Calu3 (cell line): ENCODE measurements around the gene TNNT1. TPM values are rescaled to one million over a fixed set of nuclear protein-coding genes. Genes with fewer than 3 reads are reported as not detected.
A peak's percentile ranks its signal among the peaks of the same experiment; 100 is the strongest.
"Not testable (repeated sequence)": the region's sequence is repeated elsewhere in the genome, so short reads cannot be mapped to it uniquely, and the experiment has no call there.

ENCODE experiments used
- BruUV-seq: library from RNA; stranded (reverse); fragments of 400-500 nt; replicated peaks from 2 replicates; lab custom pipeline; 2021; lab: Mats Ljungman, UMichigan
- CTCF ChIA-PET: fragments of 300-600 bp; sonication (Branson Sonifier 250); formaldehyde crosslinking; loops from one replicate; lab custom pipeline; 2022; ENCODE audit warnings: antibody characterized with exemption; lab: Charles Lee
- DNase-seq: peaks from one replicate; pipeline ENCODE4 v3.0.0; 2022
- H3K27ac Mint-ChIP-seq: one replicate; pipeline ENCODE4 v1.8.0; 2022; ENCODE audit warnings: mixed read lengths; ENCODE audit not compliant: unreplicated experiment
- H3K27me3 Mint-ChIP-seq: one replicate; pipeline ENCODE4 v1.8.0; 2022; ENCODE audit warnings: mixed read lengths; ENCODE audit not compliant: unreplicated experiment
- H3K36me3 Mint-ChIP-seq: one replicate; pipeline ENCODE4 v1.8.0; 2022; ENCODE audit warnings: mild to moderate bottlenecking, moderate library complexity, mixed read lengths; ENCODE audit not compliant: insufficient read depth, unreplicated experiment
- H3K4me1 Mint-ChIP-seq: one replicate; pipeline ENCODE4 v1.8.0; 2022; ENCODE audit warnings: mild to moderate bottlenecking, low read depth, mixed read lengths; ENCODE audit not compliant: unreplicated experiment
- H3K4me3 Mint-ChIP-seq: one replicate; pipeline ENCODE4 v1.8.0; 2022; ENCODE audit warnings: mild to moderate bottlenecking, low read depth, moderate library complexity, mixed read lengths; ENCODE audit not compliant: unreplicated experiment
- H3K9me3 Mint-ChIP-seq: one replicate; pipeline ENCODE4 v1.8.0; 2022; ENCODE audit warnings: low read depth, mixed read lengths; ENCODE audit not compliant: unreplicated experiment
- intact Hi-C: fragments of 100-400 bp; cut with micrococcal nuclease; formaldehyde crosslinking; loops from one replicate; pipeline ENCODE4 v1.10.0; 2022; ENCODE audit not compliant: unreplicated experiment
- total RNA-seq: library from RNA; stranded (reverse); gene quantifications from 2 replicates; pipeline ENCODE4 v1.2.3, GENCODE V29; 2022
- TF ChIP-seq, protein P1 (sequence below): fragments of 200-600 bp; IDR thresholded peaks from one replicate; pipeline ENCODE4 v1.8.0; 2022; ENCODE audit warnings: antibody characterized with exemption; ENCODE audit not compliant: unreplicated experiment

TNNT1 gene
- total RNA-seq, 1 experiment from 2014 or later: 48.8 TPM

DNA sequence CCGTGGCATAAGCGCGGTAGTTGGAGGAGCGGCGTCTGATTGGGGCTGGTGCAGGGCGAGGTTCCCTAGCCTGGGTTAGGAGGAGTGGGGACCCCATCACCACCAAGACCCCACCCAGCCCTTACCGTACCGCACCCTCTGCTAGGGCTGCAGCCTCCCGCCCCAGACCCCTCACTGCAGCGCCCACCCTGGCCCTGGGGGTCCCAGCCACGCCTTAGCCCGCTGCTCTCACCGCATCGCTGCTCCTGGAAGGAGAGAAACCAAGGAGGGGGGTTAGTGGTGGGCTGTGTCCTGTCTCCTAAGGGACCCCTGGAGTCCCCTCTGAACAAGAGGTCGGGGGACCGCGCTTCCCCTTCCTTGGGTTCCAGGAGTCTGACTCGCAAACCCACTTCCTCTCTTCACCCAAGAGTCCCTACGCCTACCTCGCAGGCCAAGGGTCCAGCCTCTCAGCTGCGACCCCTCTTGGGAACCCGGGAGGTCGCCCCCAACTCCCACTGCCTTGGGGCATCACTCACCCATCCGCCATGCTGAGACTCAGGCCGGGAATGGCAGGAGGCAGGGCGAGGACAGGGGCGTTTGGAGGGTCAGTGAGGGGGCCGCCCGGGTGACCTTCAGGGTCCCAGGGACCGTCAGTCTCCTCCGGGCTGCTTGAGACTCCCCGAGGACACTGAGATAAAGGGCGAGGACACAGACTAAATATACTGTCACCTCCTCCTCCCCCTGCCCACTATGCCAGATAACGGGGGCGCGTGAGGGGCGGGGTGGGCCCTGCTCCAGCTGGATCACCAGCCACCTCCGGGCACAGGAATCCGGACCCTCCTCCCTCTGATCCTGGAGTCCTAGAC is 8.3 kb upstream of the TNNT1 start, which contains the start of gene TNNI3:
TNNI3 (minus strand) TSS at position 669 of the 845 bp plus-strand sequence; CDS start at position 526, 143 bp downstream.
- Mint-ChIP-seq H3K4me3 (peak within 1 kb of the TSS; percentile 55), H3K27me3 (peaks cover 29% of the 10 kb centered on the region), H3K4me1 (peaks cover 24% of the 10 kb centered on the region), H3K27ac (no peak within 1 kb of the TSS), H3K36me3 (peaks cover 41% of the 10 kb centered on the region), H3K9me3 (no peaks in the 10 kb centered on the region)
- intact Hi-C loops: no loop called here
- CTCF ChIA-PET: interaction anchor here (0.6 to 1.0 kb wide), 2 partner anchors 8 to 11 kb away, joined by 3 read pairs; no protein-coding TSS in a partner anchor
- no TSS peak for BruUV-seq
- TF ChIP-seq, protein P1, sequence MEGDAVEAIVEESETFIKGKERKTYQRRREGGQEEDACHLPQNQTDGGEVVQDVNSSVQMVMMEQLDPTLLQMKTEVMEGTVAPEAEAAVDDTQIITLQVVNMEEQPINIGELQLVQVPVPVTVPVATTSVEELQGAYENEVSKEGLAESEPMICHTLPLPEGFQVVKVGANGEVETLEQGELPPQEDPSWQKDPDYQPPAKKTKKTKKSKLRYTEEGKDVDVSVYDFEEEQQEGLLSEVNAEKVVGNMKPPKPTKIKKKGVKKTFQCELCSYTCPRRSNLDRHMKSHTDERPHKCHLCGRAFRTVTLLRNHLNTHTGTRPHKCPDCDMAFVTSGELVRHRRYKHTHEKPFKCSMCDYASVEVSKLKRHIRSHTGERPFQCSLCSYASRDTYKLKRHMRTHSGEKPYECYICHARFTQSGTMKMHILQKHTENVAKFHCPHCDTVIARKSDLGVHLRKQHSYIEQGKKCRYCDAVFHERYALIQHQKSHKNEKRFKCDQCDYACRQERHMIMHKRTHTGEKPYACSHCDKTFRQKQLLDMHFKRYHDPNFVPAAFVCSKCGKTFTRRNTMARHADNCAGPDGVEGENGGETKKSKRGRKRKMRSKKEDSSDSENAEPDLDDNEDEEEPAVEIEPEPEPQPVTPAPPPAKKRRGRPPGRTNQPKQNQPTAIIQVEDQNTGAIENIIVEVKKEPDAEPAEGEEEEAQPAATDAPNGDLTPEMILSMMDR: no peak
- DNase-seq: no peak

DNA sequence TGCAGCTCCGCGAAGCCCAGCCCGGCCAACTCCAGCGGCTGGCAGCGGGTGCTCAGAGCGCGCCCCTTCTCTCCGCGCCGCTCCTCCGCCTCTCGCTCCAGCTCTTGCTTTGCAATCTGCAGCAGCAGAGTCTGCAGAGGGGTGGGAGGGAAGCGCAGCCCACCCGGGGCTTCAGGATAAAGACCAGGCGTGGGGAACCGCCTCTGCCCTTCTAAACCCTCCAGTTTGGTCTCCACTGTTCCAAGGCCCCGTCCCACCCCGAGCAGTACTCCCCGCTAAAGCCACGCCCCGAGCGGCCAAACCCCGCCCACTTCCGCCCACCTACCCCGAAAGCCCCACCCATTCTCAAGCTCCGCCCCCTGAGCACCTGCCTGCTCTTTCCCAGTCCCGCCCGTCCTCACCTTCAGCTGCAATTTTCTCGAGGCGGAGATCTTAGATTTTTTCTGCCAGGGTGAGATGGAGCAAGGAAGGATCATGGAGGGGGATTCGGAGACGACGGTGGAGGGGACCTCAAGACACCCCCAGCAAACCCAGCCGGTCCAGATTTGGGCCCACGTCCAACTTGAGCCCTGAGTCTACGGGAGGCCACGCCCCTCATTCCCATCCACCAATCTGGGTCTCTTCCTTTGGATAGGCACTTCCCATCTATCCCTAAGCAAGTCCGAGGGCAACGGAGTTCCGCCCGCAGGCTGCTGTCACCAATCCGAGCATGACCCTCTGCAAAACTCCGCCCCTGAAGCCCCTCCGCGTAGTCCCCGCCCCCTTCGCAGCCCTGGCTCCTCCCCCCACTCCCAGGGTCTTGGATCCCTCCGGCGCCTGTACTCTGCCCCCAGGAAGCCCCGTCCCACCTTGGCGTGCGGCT is 7.4 kb upstream of the TNNT1 start:
- peak overlapping the region; percentile 55 for H3K4me3 Mint-ChIP-seq
- CTCF ChIA-PET: interaction anchor here (0.6 to 1.2 kb wide), 6 partner anchors 10 to 621 kb away, joined by 3 to 9 read pairs (median 3); partner anchors contain the start of gene DNAAF3
- TF ChIP-seq, protein P1: no peak
- peaks cover 24% of the 10 kb centered on the region for H3K4me1 Mint-ChIP-seq
- intact Hi-C loops: no loop called here
- H3K27me3 Mint-ChIP-seq: peaks cover 29% of the 10 kb centered on the region
- H3K27ac Mint-ChIP-seq: no peak overlapping the region
- no peaks in the 10 kb centered on the region for H3K9me3 Mint-ChIP-seq
- DNase-seq: peak; percentile 83
- no TSS peak for BruUV-seq
- H3K36me3 Mint-ChIP-seq: peaks cover 41% of the 10 kb centered on the region

DNA sequence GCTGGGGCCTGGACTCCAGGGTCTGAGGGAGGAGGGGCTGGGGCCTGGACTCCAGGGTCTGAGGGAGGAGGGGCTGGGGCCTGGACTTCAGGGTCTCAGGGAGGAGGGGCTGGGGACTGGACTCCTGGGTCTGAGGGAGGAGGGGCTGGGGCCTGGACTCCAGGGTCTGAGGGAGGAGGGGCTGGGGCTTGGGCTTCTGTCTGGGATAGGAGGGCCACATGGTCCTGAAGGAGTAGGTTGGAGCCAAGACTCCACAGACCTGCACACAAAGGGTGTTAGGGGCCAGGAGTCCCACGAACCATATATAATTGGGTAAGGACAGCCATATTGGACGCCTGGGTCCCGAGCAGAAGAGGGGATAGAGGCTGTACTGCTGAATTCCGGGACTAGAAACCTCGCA is 6.8 kb upstream of the TNNT1 start:
- DNase-seq, intact Hi-C loops, H3K27ac Mint-ChIP-seq, BruUV-seq, H3K9me3 Mint-ChIP-seq: not testable (repeated sequence)
- Mint-ChIP-seq H3K4me3 (peak overlapping the region; percentile 55), H3K27me3 (peaks cover 33% of the 10 kb centered on the region), H3K36me3 (peaks cover 40% of the 10 kb centered on the region), H3K4me1 (peaks cover 24% of the 10 kb centered on the region)
- CTCF ChIA-PET: interaction anchor here (1.0 to 1.2 kb wide), 2 partner anchors 11 to 15 kb away, joined by 3 to 4 read pairs; partner anchors contain the start of gene DNAAF3

DNA sequence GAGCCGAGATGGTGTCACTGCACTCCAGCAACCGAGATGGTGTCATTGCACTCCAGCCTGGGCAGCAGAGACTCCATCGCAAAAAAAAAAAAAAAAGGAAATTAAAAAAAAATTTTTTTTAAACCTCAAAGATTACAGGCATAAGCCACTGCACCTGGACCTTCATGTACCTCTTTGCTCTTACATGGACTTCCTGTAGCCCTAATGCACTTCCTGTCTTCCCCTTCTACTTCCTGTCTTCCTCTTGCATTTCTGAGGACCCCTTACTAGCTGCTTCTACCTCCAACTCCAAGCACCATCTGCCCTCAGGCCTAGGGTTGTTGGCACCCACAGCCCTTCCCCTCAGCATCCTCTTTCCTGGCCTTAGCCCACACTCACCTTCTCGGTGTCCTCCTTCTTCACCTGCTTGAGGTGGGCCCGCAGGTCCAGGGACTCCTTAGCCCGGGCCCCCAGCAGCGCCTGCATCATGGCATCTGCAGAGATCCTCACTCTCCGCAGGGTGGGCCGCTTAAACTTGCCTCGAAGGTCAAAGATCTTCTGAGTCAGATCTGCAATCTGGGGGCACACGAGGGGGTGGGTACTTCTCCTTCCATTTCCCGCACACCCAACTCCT is 4.8 kb upstream of the TNNT1 start:
- TF ChIP-seq, protein P1: no peak
- peaks cover 51% of the 10 kb centered on the region for H3K27me3 Mint-ChIP-seq
- no TSS peak for BruUV-seq
- DNase-seq: no peak
- CTCF ChIA-PET: interaction anchor here (0.6 kb wide), 1 partner anchor 1327 kb away, joined by 4 read pairs; no protein-coding TSS in a partner anchor
- H3K4me3 Mint-ChIP-seq: no peak overlapping the region
- no peak overlapping the region for H3K27ac Mint-ChIP-seq
- peaks cover 21% of the 10 kb centered on the region for H3K36me3 Mint-ChIP-seq
- H3K4me1 Mint-ChIP-seq: peaks cover 23% of the 10 kb centered on the region
- H3K9me3 Mint-ChIP-seq: no peaks in the 10 kb centered on the region
- intact Hi-C loops: no loop called here
